HepG2 (cell line): ENCODE data around the gene KCNJ13. TPM values are rescaled to one million over a fixed set of nuclear protein-coding genes. Genes with fewer than 3 reads are reported as not detected.

Experiments used
- ATAC-seq: fragments of 200-7000 bp; cut with Tn5 transposase; 3 replicates; pipeline ENCODE4 v1.9.1; 2020; ENCODE audit warnings: mild to moderate bottlenecking, moderate library complexity
- BruUV-seq: library from RNA; stranded (reverse); fragments of 400-500 nt; replicated peaks from 2 replicates; lab custom pipeline; 2021; lab: Mats Ljungman, UMichigan
- CTCF ChIA-PET: fragments of 300-600 bp; formaldehyde crosslinking; extraction: SDS; loops from one replicate; lab custom pipeline; 2021; ENCODE audit warnings: low total read pairs, inconsistent platforms, low intra/inter-chr PET ratio; lab: Yijun Ruan, JAX
- POLR2A ChIA-PET: fragments of 350-600 bp; sonication (Branson Sonifier 250); formaldehyde crosslinking; loops from one replicate; lab custom pipeline; 2020; ENCODE audit warnings: antibody characterized with exemption, inconsistent platforms; lab: Yijun Ruan, JAX
- DNase-seq: peaks from one replicate; pipeline ENCODE4 v3.0.0-alpha.2; 2015; ENCODE audit warnings: low spot score
- FAIRE-seq: peaks from 3 replicates; lab custom pipeline; 2011; peaks lifted over from hg19 to GRCh38; lab: Jason Lieb, UNC
- H2AFZ ChIP-seq: one replicate; pipeline ENCODE4 v1.6.1; 2011; ENCODE audit warnings: low read length, inconsistent platforms
- H3K27ac ChIP-seq: fragments of 300-600 bp; 3 replicates; pipeline ENCODE4 v1.8.0; 2011; ENCODE audit warnings: mixed run types, mild to moderate bottlenecking, mixed read lengths, low read length, inconsistent platforms; ENCODE audit not compliant: insufficient read depth; ENCODE audit errors: extremely low read length
- H3K27me3 ChIP-seq, 2 experiments: fragments of 200-600 bp in 1 of 2; 2 replicates in 1 of 2; 3 replicates in 1 of 2; pipeline versions ENCODE4 v1.6.0 to v1.8.0; 2011; ENCODE audit warnings: low read length in 2 of 2, mild to moderate bottlenecking in 2 of 2, moderate library complexity in 2 of 2, inconsistent platforms in 1 of 2; ENCODE audit not compliant: insufficient read depth in 2 of 2, control insufficient read depth in 1 of 2
- H3K36me3 ChIP-seq, 2 experiments: fragments of 200-600 bp in 1 of 2; replicated peaks in 1 of 2; 2 replicates in 1 of 2; 3 replicates in 1 of 2; pipeline versions ENCODE4 v1.5.1 to v1.8.0; 2011; ENCODE audit warnings: low read length in 2 of 2, inconsistent platforms in 1 of 2; ENCODE audit not compliant: insufficient read depth in 2 of 2, control insufficient read depth in 1 of 2
- H3K4me1 ChIP-seq: 2 replicates; pipeline ENCODE4 v1.5.1; 2012; ENCODE audit warnings: low read length, inconsistent platforms; ENCODE audit not compliant: insufficient read depth
- H3K4me2 ChIP-seq: 2 replicates; pipeline ENCODE4 v1.6.0; 2011; ENCODE audit warnings: low read depth, low read length, inconsistent platforms
- H3K4me3 ChIP-seq, 3 experiments: fragments of 200-600 bp in 1 of 3; sonication (generic), shearing (Covaris generic) in 1 of 3; replicated peaks in 1 of 3; 2 replicates each; pipeline ENCODE4 v1.5.1; 2011 to 2016; ENCODE audit warnings: low read length in 3 of 3, inconsistent platforms in 2 of 3, low read depth in 2 of 3, mild to moderate bottlenecking in 2 of 3, control low read depth in 1 of 3, mixed read lengths in 1 of 3; ENCODE audit not compliant: insufficient read depth in 1 of 3
- H3K79me2 ChIP-seq: one replicate; pipeline ENCODE4 v1.6.1; 2011; ENCODE audit warnings: low read length, inconsistent platforms; ENCODE audit not compliant: insufficient read depth
- H3K9ac ChIP-seq: 2 replicates; pipeline ENCODE4 v1.6.0; 2011; ENCODE audit warnings: mild to moderate bottlenecking, low read depth, low read length, inconsistent platforms; ENCODE audit not compliant: insufficient read depth
- H3K9me3 ChIP-seq: 2 replicates; pipeline ENCODE4 v1.5.1; 2012; ENCODE audit warnings: mild to moderate bottlenecking, low read length
- H4K20me1 ChIP-seq: 2 replicates; pipeline ENCODE4 v1.6.0; 2011; ENCODE audit warnings: inconsistent platforms, mild to moderate bottlenecking, low read length, moderate library complexity; ENCODE audit not compliant: insufficient read depth
- ATF2 ChIP-seq: sonication (generic); formaldehyde crosslinking; IDR thresholded peaks from 2 replicates; pipeline ENCODE4 v1.4.0; 2020; ENCODE audit warnings: missing genetic modification reagents
- BCL3 ChIP-seq: sonication (generic); formaldehyde crosslinking; IDR thresholded peaks from 2 replicates; pipeline ENCODE4 v1.5.1; 2020; ENCODE audit warnings: mild to moderate bottlenecking, missing genetic modification reagents, moderate library complexity
- CTCF ChIP-seq: sonication (generic); formaldehyde crosslinking; IDR thresholded peaks from 2 replicates; pipeline ENCODE4 v1.5.0; 2020; ENCODE audit warnings: mild to moderate bottlenecking, missing genetic modification reagents, moderate library complexity
- ELF3 ChIP-seq: IDR thresholded peaks from 2 replicates; pipeline ENCODE4 v1.6.1; 2016; ENCODE audit warnings: missing genetic modification reagents, missing compliant biosample characterization
- NR0B2 ChIP-seq: sonication (generic); formaldehyde crosslinking; IDR thresholded peaks from 2 replicates; pipeline ENCODE4 v1.4.0; 2020; ENCODE audit warnings: mild to moderate bottlenecking, missing genetic modification reagents
- PCBP1 ChIP-seq: fragments of 200-400 bp; formaldehyde crosslinking; IDR thresholded peaks from 2 replicates; pipeline ENCODE4 v1.6.1; 2017; ENCODE audit warnings: mild to moderate bottlenecking, low read depth, low read length, borderline replicate concordance
- RXRB ChIP-seq: IDR thresholded peaks from 2 replicates; pipeline ENCODE4 v1.6.1; 2016; ENCODE audit warnings: borderline replicate concordance, missing genetic modification reagents, missing compliant biosample characterization
- SYNCRIP ChIP-seq: fragments of 200-400 bp; formaldehyde crosslinking; IDR thresholded peaks from 2 replicates; pipeline ENCODE4 v1.6.1; 2018; ENCODE audit warnings: mild to moderate bottlenecking, low read depth, low read length; ENCODE audit not compliant: insufficient read depth
- TBX3 ChIP-seq: fragments of 450-650 bp; IDR thresholded peaks from 2 replicates; pipeline ENCODE4 v1.6.1; 2017; ENCODE audit warnings: antibody characterized with exemption, mild to moderate bottlenecking, inconsistent platforms, borderline replicate concordance
- ZEB1 ChIP-seq: IDR thresholded peaks from 2 replicates; pipeline ENCODE4 v1.6.1; 2012; ENCODE audit warnings: mild to moderate bottlenecking, low read depth, inconsistent platforms; ENCODE audit not compliant: insufficient replicate concordance
- ZNF235 ChIP-seq: sonication (generic); formaldehyde crosslinking; IDR thresholded peaks from 2 replicates; pipeline ENCODE4 v1.8.1; 2023; ENCODE audit warnings: mild to moderate bottlenecking, missing genetic modification reagents, borderline replicate concordance
- ZNF256 ChIP-seq: sonication (generic); formaldehyde crosslinking; conservative IDR thresholded peaks from 2 replicates; pipeline ENCODE4 v1.4.0; 2020; ENCODE audit warnings: missing genetic modification reagents
- ZNF773 ChIP-seq: sonication (generic); formaldehyde crosslinking; IDR thresholded peaks from 2 replicates; pipeline ENCODE4 v1.4.0; 2020; ENCODE audit warnings: missing genetic modification reagents, borderline replicate concordance
- ZSCAN9 ChIP-seq: IDR thresholded peaks from 2 replicates; pipeline ENCODE4 v1.6.1; 2016; ENCODE audit warnings: borderline replicate concordance
- whole genome bisulfite sequencing: methylation state at CpG from one replicate; pipeline ENCODE4 v1.1.6; 2017; ENCODE audit warnings: low lambda C conversion rate; 5-methylcytosine and 5-hydroxymethylcytosine counted together
- in situ Hi-C: cut with HindIII; loops from 2 replicates; pipeline ENCODE4 v1.10.0; 2017; ENCODE audit warnings: low pct_unique_long_range_greater_than_20kb; ENCODE audit not compliant: extremely low pct_ligation_motif_present
- intact Hi-C: fragments of 100-400 bp; cut with micrococcal nuclease; formaldehyde crosslinking; loops from one replicate; pipeline ENCODE4 v1.10.0; 2022; ENCODE audit not compliant: unreplicated experiment
- polyA plus RNA-seq, 8 experiments: library from polyadenylated mRNA; depleted of rRNA in 3 of 8; stranded (reverse) in 7 of 8; unstranded in 1 of 8; fragments of >200 nt; fragmentation: Illumina TruSeq in 4 of 8; extraction: Trizol in 4 of 8; gene quantifications; 2 replicates each; pipeline versions ENCODE4 v1.2.1 to v1.2.3, GENCODE V29; 2011 to 2016; ENCODE audit warnings: low read depth in 4 of 8, missing spikeins in 1 of 8, mixed read lengths in 1 of 8; ENCODE audit not compliant: insufficient read depth in 1 of 8
- total RNA-seq, 5 experiments: library from RNA; depleted of rRNA; stranded (reverse); fragments of >200 nt; fragmentation: Illumina TruSeq; extraction: Trizol; gene quantifications; 2 replicates each; pipeline ENCODE4 v1.2.3, GENCODE V29; 2016; ENCODE audit warnings: low read depth in 1 of 5

The KCNJ13 gene
- total and polyA plus RNA-seq, 2 of the 13 experiments (the other 11 are each of a cell fraction or from before 2014, with no cell fraction given) = not detected

- H3K4me1 ChIP-seq = no peaks in the 10 kb centered on the region
- no peak overlapping the region for H3K9ac ChIP-seq
- ChIA-PET POLR2A (no interaction called here), CTCF (no interaction called here)
- BruUV-seq = no TSS peak
- H4K20me1 ChIP-seq = no peaks in the 10 kb centered on the region
- ATAC-seq = no peak
- peaks cover 37 to 89% of the 10 kb centered on the region in 2 experiments for H3K36me3 ChIP-seq
- no peak overlapping the region for H3K27ac ChIP-seq
- H3K79me2 ChIP-seq = no peaks in the 10 kb centered on the region
- no peak overlapping the region for H3K4me2 ChIP-seq
- in situ Hi-C loops = no loop called here
- DNase-seq = no peak
- no peak overlapping the region for H2AFZ ChIP-seq
- FAIRE-seq = no peak
- TF ChIP-seq ZNF256 = no peak
- no peak for TF ChIP-seq ELF3 (CRISPR knock-in tag)
- TF ChIP-seq SYNCRIP = no peak
- TF ChIP-seq RXRB = no peak
- no peak for TF ChIP-seq BCL3 (CRISPR knock-in tag)
- TF ChIP-seq ZNF773 (CRISPR knock-in tag) = no peak
- no peak for TF ChIP-seq TBX3
- no peak for TF ChIP-seq ZSCAN9 (CRISPR knock-in tag)
- TF ChIP-seq CTCF = no peak
- TF ChIP-seq ATF2 = no peak
- TF ChIP-seq NR0B2 (CRISPR knock-in tag) = no peak
- no peak for TF ChIP-seq ZEB1
- TF ChIP-seq ZNF235 (CRISPR knock-in tag) = no peak
- TF ChIP-seq PCBP1 = no peak
- intact Hi-C loops = no loop called here
- H3K9me3 ChIP-seq = no peaks in the 10 kb centered on the region
- H3K27me3 ChIP-seq = no peaks in the 10 kb centered on the region
- WGBS = 100% methylated on average over 1 of the region's 1 CpG
- no peak overlapping the region for H3K4me3 ChIP-seq
These were observed 19.6 kb upstream of the KCNJ13 start for GRCh38 chr2:232795920-232796319.
